ENCODE data around the gene TBX15. TPM values are rescaled to one million over a fixed set of nuclear protein-coding genes. Genes with fewer than 3 reads are reported as not detected.

The TBX15 gene
- total RNA-seq, 4 donors from 2014 or later: 0.21 to 0.62 TPM; not detected in 2

- no peak overlapping the region for H3K4me3 ChIP-seq
- H3K9me3 ChIP-seq: no peaks in the 10 kb centered on the region
- no peak for DNase-seq
- H3K27me3 ChIP-seq: peaks cover 0 to 5% of the 10 kb centered on the region in 2 donors
- no peaks in the 10 kb centered on the region for H3K36me3 ChIP-seq
- no peak overlapping the region for H3K27ac ChIP-seq
- no peak for TF ChIP-seq POLR2A (IDR thresholded peaks at IDR 0.05)
- TF ChIP-seq CTCF (IDR thresholded peaks at IDR 0.05): no peak
- intact Hi-C loops (cut with DNase I; ENCODE audit: low total_unique reads): no loop called here
- H3K4me1 ChIP-seq: no peaks in the 10 kb centered on the region
Measured at GRCh38 chr1:118973032-118973431, 15.1 kb downstream of the TBX15 start.

- TF ChIP-seq POLR2A (IDR thresholded peaks at IDR 0.05): no peak
Measured at GRCh38 chr1:118970451-118970850, 17.7 kb downstream of the TBX15 start.

GRCh38 chr1:118963456-118964430 is 24.4 kb downstream of the TBX15 start:
- H3K36me3 ChIP-seq: no peaks in the 10 kb centered on the region
- no peaks in the 10 kb centered on the region for H3K27me3 ChIP-seq
- TF ChIP-seq POLR2A (IDR thresholded peaks at IDR 0.05) (no peak), CTCF (IDR thresholded peaks at IDR 0.05) (no peak)
- H3K27ac ChIP-seq: no peak overlapping the region
- H3K9me3 ChIP-seq: no peaks in the 10 kb centered on the region
- intact Hi-C loops (cut with DNase I; ENCODE audit: low total_unique reads): no loop called here
- no peak overlapping the region for H3K4me3 ChIP-seq
- H3K4me1 ChIP-seq: no peaks in the 10 kb centered on the region
- no peak for DNase-seq

More at GRCh38 chr1:118970451-118970850, 17.7 kb downstream of the TBX15 start:
- Histone ChIP-seq H3K9me3 (no peaks in the 10 kb centered on the region), H3K4me1 (no peaks in the 10 kb centered on the region), H3K27ac (no peak overlapping the region), H3K36me3 (no peaks in the 10 kb centered on the region), H3K27me3 (no peaks in the 10 kb centered on the region), H3K4me3 (no peak overlapping the region)
- intact Hi-C loops (cut with DNase I; ENCODE audit: low total_unique reads): no loop called here
- no peak for DNase-seq

GRCh38 chr1:118963138-118963455 is 25.0 kb downstream of the TBX15 start:
- intact Hi-C loops (cut with DNase I; ENCODE audit: low total_unique reads): no loop called here
- Histone ChIP-seq H3K27me3 (no peaks in the 10 kb centered on the region), H3K4me1 (no peaks in the 10 kb centered on the region), H3K36me3 (no peaks in the 10 kb centered on the region), H3K9me3 (no peaks in the 10 kb centered on the region), H3K4me3 (no peak overlapping the region), H3K27ac (no peak overlapping the region)
- TF ChIP-seq POLR2A (IDR thresholded peaks at IDR 0.05) (no peak), CTCF (IDR thresholded peaks at IDR 0.05) (no peak)
- DNase-seq: no peak

GRCh38 chr1:118961156-118961555 is 27.0 kb downstream of the TBX15 start:
- H3K9me3 ChIP-seq: no peaks in the 10 kb centered on the region
- H3K27ac ChIP-seq: no peak overlapping the region
- intact Hi-C loops (cut with DNase I; ENCODE audit: low total_unique reads): no loop called here
- H3K4me3 ChIP-seq: no peak overlapping the region
- no peaks in the 10 kb centered on the region for H3K36me3 ChIP-seq
- TF ChIP-seq POLR2A (IDR thresholded peaks at IDR 0.05) (no peak), CTCF (IDR thresholded peaks at IDR 0.05) (no peak)
- DNase-seq: no peak
- H3K4me1 ChIP-seq: no peaks in the 10 kb centered on the region
- no peaks in the 10 kb centered on the region for H3K27me3 ChIP-seq
